Hepatocyte (in vitro differentiated cells): ENCODE measurements around the gene COL5A1.

Experiments
- CTCF ChIP-seq: fragments of 200-600 bp; sonication (generic); IDR thresholded peaks from 2 replicates; pipeline ENCODE4 v1.5.1; 2016; ENCODE audit warnings: antibody characterized with exemption, mild to moderate bottlenecking; ENCODE audit not compliant: poor library complexity
- EZH2 ChIP-seq: fragments of 200-600 bp; sonication (generic); IDR thresholded peaks from 2 replicates; pipeline ENCODE4 v1.6.1; 2016; ENCODE audit warnings: antibody characterized with exemption, mild to moderate bottlenecking, borderline replicate concordance

- no peak for TF ChIP-seq CTCF
- no peak for TF ChIP-seq EZH2
Observed at GRCh38 chr9:134884492-134884891, 242.9 kb downstream of the COL5A1 start.
